Stomach (tissue), 9 donors: Measurements from ENCODE around the gene THBS1. TPM values are rescaled to one million over a fixed set of nuclear protein-coding genes. Genes with fewer than 3 reads are reported as not detected.

ENCODE experiments used
- DNase-seq, 2 donors: peaks; one replicate each; pipeline versions ENCODE4 v3.0.0 to v3.0.0-alpha.2; 2013 to 2019
- H3K27ac ChIP-seq, 5 donors: fragments of 200-600 bp in 4 of 5; sonication (generic) in 4 of 5; one replicate each; pipeline ENCODE4 v1.5.1; 2013 to 2019; ENCODE audit warnings: mild to moderate bottlenecking in 1 of 5, moderate library complexity in 1 of 5
- H3K27me3 ChIP-seq, 3 donors: fragments of 200-600 bp; sonication (generic); one replicate each; pipeline ENCODE4 v1.5.1; 2017 to 2019; ENCODE audit warnings: mixed run types in 1 of 3
- H3K36me3 ChIP-seq, 4 donors: fragments of 200-600 bp; sonication (generic); 1 replicate in 3 of 4; 2 replicates in 1 of 4; pipeline ENCODE4 v1.5.1; 2016 to 2019
- H3K4me1 ChIP-seq, 4 donors: fragments of 200-600 bp; sonication (generic); one replicate each; pipeline ENCODE4 v1.5.1; 2016 to 2019
- H3K4me3 ChIP-seq, 4 donors: fragments of 200-600 bp; sonication (generic) in 3 of 4; one replicate each; pipeline ENCODE4 v1.5.1; 2016 to 2019; ENCODE audit warnings: mild to moderate bottlenecking in 1 of 4
- H3K9me3 ChIP-seq, 4 donors: fragments of 200-600 bp; sonication (generic); one replicate each; pipeline ENCODE4 v1.5.1; 2016 to 2019
- CTCF ChIP-seq, 7 experiments: fragments of 450-650 bp in 4 of 7; fragments of 200-600 bp in 3 of 7; sonication (generic) in 3 of 7; IDR thresholded peaks; one replicate each; pipeline ENCODE4 v1.5.1; 2016 to 2019; ENCODE audit warnings: antibody characterized with exemption in 7 of 7, control low read depth in 2 of 7, mild to moderate bottlenecking in 1 of 7
- EP300 ChIP-seq: sonication (generic); formaldehyde crosslinking; IDR thresholded peaks from one replicate; pipeline ENCODE4 v1.6.1; 2017; ENCODE audit warnings: antibody characterized with exemption
- POLR2A ChIP-seq, 4 donors: fragments of 450-650 bp; IDR thresholded peaks; one replicate each; pipeline ENCODE4 v1.6.1; 2016; ENCODE audit warnings: antibody characterized with exemption in 4 of 4, control low read depth in 2 of 4, mild to moderate bottlenecking in 1 of 4, moderate library complexity in 1 of 4
- POLR2AphosphoS5 ChIP-seq, 3 donors: sonication (generic); formaldehyde crosslinking; IDR thresholded peaks; one replicate each; pipeline ENCODE4 v1.6.1; 2016; ENCODE audit warnings: antibody characterized with exemption in 3 of 3
- whole genome bisulfite sequencing, 5 donors: extraction: QIAGEN DNeasy Blood & Tissue Kit in 3 of 5; methylation state at CpG; one replicate each; pipeline versions ENCODE4 v1.1.5 to v1.1.7; 2013 to 2018; 5-methylcytosine and 5-hydroxymethylcytosine counted together
- intact Hi-C: fragments of 100-400 bp; cut with DNase I; formaldehyde crosslinking; loops from one replicate; pipeline ENCODE4 v1.15.1; 2023; ENCODE audit warnings: low total_unique reads
- polyA plus RNA-seq, 3 donors: library from polyadenylated mRNA; stranded (reverse); fragments of 200-250 nt; gene quantifications; one replicate each; pipeline ENCODE4 v1.2.3, GENCODE V29; 2013
- total RNA-seq, 5 donors: library from RNA; depleted of rRNA; stranded (reverse); fragments of >200 nt; gene quantifications; one replicate each; pipeline versions ENCODE4 v1.1.0 to v1.2.3, GENCODE V29; 2014 to 2016
- donor health status: healthy with polysubstance abuse.
- donor health status: Bipolar disorder and iron deficiency.
- donor health status: healthy.

THBS1 gene
- total and polyA plus RNA-seq, 8 donors = 12.9 to 842 (median 179) TPM

- H3K27ac ChIP-seq = peak overlapping the region; percentile 2 to 96 (median 94)
- peaks cover 20 to 79% (median 60%) of the 10 kb centered on the region in 4 donors for H3K4me1 ChIP-seq
Observed at GRCh38 chr15:39581242-39581792, 438 bp downstream of the THBS1 start.

DNA sequence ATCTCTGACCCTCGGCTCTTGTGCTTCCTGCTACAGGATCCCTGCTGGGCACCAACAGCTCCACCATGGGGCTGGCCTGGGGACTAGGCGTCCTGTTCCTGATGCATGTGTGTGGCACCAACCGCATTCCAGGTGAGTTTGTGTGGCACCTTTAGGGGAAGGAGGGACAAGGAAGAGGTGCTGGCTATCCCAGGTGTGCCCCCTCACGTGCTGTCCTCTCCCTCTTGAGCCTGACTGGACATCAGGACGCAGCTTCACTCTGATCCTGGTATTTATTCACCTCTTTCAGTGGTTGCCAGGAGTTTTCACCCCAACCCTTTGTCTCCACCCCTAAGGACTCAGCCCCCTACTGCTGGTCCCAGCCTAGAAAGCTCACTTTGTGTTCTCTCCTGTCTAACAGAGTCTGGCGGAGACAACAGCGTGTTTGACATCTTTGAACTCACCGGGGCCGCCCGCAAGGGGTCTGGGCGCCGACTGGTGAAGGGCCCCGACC is 960 bp downstream of the THBS1 start:
- Histone ChIP-seq H3K4me1 (peaks cover 20 to 82% (median 61%) of the 10 kb centered on the region in 4 donors), H3K4me3 (peak overlapping the region; percentile 54 to 76 (median 63)), H3K36me3 (peaks cover 25 to 52% (median 48%) of the 10 kb centered on the region in 4 donors), H3K9me3 (no peaks in the 10 kb centered on the region), H3K27me3 (peaks cover 0 to 14% (median 4%) of the 10 kb centered on the region in 3 donors), H3K27ac (peak overlapping the region in 4 of 5 donors; percentile 78 to 96 (median 95))
- DNase-seq = peak; percentile 65 to 89
- intact Hi-C loops = loop anchor here (5.0 kb wide), 2 partner anchors 405 to 765 kb away; no protein-coding TSS in a partner anchor
- no peak for TF ChIP-seq EP300
- no peak for TF ChIP-seq POLR2A (IDR thresholded peaks at IDR 0.05)
- peak in 2 of 3 donors; percentile 55 to 59 for TF ChIP-seq POLR2AphosphoS5 (IDR thresholded peaks at IDR 0.05)
- TF ChIP-seq CTCF (IDR thresholded peaks at IDR 0.05) = peak in 4 of 7 experiments; percentile 10 to 39 (median 27)
- 21 to 59% (median 49%) methylated on average over 8 to 13 of the region's 13 CpGs for WGBS, 5 donors

More at GRCh38 chr15:39581242-39581792, 438 bp downstream of the THBS1 start:
- no peaks in the 10 kb centered on the region for H3K9me3 ChIP-seq
- peak in 1 of 4 donors; percentile 2 for TF ChIP-seq POLR2A (IDR thresholded peaks at IDR 0.05)
- no peak for TF ChIP-seq EP300
- 1 to 15% (median 9%) methylated on average over 12 to 18 of the region's 18 CpGs for WGBS, 5 donors
- intact Hi-C loops = loop anchor here (5.0 kb wide), 2 partner anchors 404 to 764 kb away; no protein-coding TSS in a partner anchor
- no peak for DNase-seq
- H3K36me3 ChIP-seq = peaks cover 25 to 47% (median 43%) of the 10 kb centered on the region in 4 donors
- H3K27me3 ChIP-seq = peaks cover 0 to 14% (median 4%) of the 10 kb centered on the region in 3 donors
- H3K4me3 ChIP-seq = peak overlapping the region; percentile 54 to 76 (median 63)

DNA sequence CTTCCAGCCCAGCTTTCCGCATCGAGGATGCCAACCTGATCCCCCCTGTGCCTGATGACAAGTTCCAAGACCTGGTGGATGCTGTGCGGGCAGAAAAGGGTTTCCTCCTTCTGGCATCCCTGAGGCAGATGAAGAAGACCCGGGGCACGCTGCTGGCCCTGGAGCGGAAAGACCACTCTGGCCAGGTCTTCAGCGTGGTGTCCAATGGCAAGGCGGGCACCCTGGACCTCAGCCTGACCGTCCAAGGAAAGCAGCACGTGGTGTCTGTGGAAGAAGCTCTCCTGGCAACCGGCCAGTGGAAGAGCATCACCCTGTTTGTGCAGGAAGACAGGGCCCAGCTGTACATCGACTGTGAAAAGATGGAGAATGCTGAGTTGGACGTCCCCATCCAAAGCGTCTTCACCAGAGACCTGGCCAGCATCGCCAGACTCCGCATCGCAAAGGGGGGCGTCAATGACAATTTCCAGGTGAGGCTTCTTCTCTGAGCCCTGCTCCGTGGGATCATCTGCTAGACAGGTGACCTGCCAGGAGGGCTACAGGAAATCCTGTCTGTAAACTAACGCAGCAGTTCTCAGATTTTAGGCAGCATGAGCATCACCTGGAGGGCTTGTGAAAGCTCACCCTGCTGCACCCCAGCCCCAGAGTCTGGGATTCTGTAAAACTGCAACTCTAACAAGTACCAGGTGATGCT is 1.6 kb downstream of the THBS1 start:
- H3K36me3 ChIP-seq = peaks cover 25 to 58% (median 54%) of the 10 kb centered on the region in 4 donors
- H3K9me3 ChIP-seq = no peaks in the 10 kb centered on the region
- peak overlapping the region; percentile 54 to 76 (median 63) for H3K4me3 ChIP-seq
- peaks cover 24 to 88% (median 64%) of the 10 kb centered on the region in 4 donors for H3K4me1 ChIP-seq
- intact Hi-C loops = loop anchor here (5.0 kb wide), 2 partner anchors 405 to 765 kb away; no protein-coding TSS in a partner anchor
- TF ChIP-seq POLR2A (IDR thresholded peaks at IDR 0.05) (no peak), CTCF (IDR thresholded peaks at IDR 0.05) (no peak), EP300 (no peak), POLR2AphosphoS5 (IDR thresholded peaks at IDR 0.05) (peak in 2 of 3 donors; percentile 39 to 52)
- 53 to 69% (median 58%) methylated on average over 17 to 20 of the region's 20 CpGs for WGBS, 5 donors
- peak overlapping the region in 4 of 5 donors; percentile 78 to 96 (median 95) for H3K27ac ChIP-seq
- H3K27me3 ChIP-seq = peaks cover 0 to 14% (median 4%) of the 10 kb centered on the region in 3 donors
- DNase-seq = peak in 1 of 2 donors; percentile 58

DNA sequence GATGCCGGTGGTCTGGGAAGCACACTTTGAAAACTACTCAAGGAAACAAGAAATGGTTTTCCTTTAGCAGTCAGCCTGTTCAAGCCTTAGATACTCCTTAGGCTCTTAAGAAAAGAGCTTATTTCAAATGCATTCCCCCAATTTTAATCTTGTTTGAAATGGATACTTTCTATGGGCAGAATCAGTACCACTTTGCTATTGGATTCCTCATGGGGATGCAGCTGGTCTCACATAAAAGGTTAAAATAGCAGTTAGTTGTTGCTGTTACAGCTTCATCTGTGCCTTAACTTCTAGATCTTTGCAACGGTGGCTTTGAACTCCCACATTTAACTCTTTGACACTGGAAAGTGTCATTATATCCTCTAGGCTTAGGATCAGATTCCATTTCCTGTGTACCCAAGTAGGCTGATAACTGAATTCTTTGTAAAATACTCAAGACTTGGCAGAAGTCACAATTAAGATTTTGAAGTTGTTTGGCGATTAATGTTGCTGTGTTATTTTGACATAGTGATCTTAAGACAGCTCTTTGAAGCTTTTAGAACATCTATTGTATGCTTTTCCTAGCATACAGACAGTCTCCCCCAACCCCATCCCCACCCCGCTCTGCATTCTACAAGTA is 2.2 kb downstream of the THBS1 start:
- Histone ChIP-seq H3K27me3 (peaks cover 0 to 14% (median 4%) of the 10 kb centered on the region in 3 donors), H3K4me3 (peak overlapping the region; percentile 54 to 76 (median 63)), H3K36me3 (peaks cover 28 to 65% (median 61%) of the 10 kb centered on the region in 4 donors), H3K27ac (peak overlapping the region in 4 of 5 donors; percentile 78 to 96 (median 95)), H3K4me1 (peaks cover 26 to 94% (median 70%) of the 10 kb centered on the region in 4 donors), H3K9me3 (no peaks in the 10 kb centered on the region)
- intact Hi-C loops = loop anchor here (5.0 kb wide), 2 partner anchors 406 to 766 kb away; no protein-coding TSS in a partner anchor
- TF ChIP-seq CTCF (IDR thresholded peaks at IDR 0.05) (peak in 2 of 7 experiments; percentile 9 to 12), EP300 (no peak), POLR2A (IDR thresholded peaks at IDR 0.05) (no peak), POLR2AphosphoS5 (IDR thresholded peaks at IDR 0.05) (peak in 1 of 3 donors; percentile 30)
- 45 to 57% (median 49%) methylated on average over 4 of the region's 4 CpGs for WGBS, 5 donors
- DNase-seq = no peak
